Right lung (tissue), 5 donors: ENCODE results near the gene TOX3. TPM values are rescaled to one million over a fixed set of nuclear protein-coding genes. Genes with fewer than 3 reads are reported as not detected.

Source experiments
- DNase-seq, 2 donors: peaks; one replicate each; pipeline ENCODE4 v3.0.0-alpha.2; 2013
- polyA plus RNA-seq, 5 donors: library from polyadenylated mRNA; unstranded; fragments of 120-200 nt; gene quantifications; one replicate each; pipeline versions ENCODE4 v1.2.1 to v1.2.3, GENCODE V29; 2013; ENCODE audit warnings: inconsistent platforms in 1 of 5, low replicate concordance in 1 of 5; ENCODE audit not compliant: insufficient read length in 5 of 5, insufficient read depth in 1 of 5

The TOX3 gene
- polyA plus RNA-seq, 5 donors: 4.3 to 6.0 (median 5.1) TPM

DNA sequence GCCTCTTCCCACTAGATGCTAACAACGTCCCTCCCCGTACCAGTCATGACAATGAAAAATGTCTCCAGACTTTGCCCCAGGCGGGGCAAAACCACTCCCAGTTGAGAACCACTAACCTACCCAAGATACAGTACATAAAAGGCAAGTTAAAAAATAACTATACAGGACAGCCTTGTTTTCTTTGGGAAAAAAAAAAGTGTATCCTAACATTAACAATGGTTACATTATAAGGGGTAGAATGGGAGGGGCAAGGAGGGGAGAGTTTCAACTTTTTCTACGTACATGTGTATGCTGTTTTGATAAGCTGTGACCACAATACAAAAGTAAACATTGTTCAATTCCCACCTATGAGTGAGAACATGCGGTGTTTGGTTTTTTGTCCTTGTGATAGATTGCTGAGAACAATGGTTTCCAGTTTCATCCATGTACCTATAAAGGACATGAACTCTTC, 94.9 kb downstream of the TOX3 start:
- no peak for DNase-seq

- no peak for DNase-seq
Observed at GRCh38 chr16:52450916-52451315, 96.0 kb downstream of the TOX3 start.

- no peak for DNase-seq
Observed at GRCh38 chr16:52450241-52450640, 96.7 kb downstream of the TOX3 start.

GRCh38 chr16:52446080-52446479, 100.9 kb downstream of the TOX3 start:
- no peak for DNase-seq

DNA sequence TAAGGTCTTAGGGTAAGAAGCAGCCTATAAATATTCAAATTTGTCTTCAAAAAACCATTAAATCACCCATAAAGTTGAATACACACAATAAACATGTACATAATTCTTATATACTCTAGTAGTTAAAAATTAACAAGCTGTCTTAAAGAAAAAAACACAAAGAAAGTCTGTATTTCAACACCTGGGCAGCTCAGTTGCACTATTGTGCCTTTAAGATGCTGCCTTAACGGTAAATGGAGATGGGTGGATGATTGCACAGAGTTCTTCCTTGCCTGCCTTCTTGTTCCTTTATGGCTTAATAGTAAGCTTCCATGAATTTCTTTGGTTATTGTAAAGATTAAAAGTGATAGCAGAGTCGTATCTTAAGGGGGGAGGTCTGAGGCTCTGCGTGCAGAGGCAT, 105.1 kb downstream of the TOX3 start:
- no peak for DNase-seq

DNA sequence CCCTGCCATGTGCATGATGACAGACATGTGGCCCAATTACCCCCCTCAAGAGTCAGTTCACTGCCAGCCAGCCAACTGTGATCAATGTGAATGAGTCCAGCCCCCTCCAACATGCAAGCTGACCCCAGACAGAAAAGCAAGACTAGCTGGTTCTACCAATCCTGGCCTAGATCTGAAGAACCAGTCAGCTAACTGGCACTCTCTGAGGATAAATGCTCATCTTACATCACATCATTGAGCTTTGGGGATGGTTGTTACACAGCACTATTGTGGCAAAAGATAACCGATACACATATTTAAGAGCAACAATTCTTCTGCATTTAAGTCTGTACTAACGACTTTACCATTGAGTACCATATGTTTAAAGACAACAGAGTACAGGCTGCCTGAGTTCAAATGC, 106.7 kb downstream of the TOX3 start:
- DNase-seq: no peak

GRCh38 chr16:52439750-52440149, 107.2 kb downstream of the TOX3 start:
- DNase-seq: no peak

- DNase-seq: no peak
Observed at GRCh38 chr16:52439171-52439701, 107.7 kb downstream of the TOX3 start.

DNA sequence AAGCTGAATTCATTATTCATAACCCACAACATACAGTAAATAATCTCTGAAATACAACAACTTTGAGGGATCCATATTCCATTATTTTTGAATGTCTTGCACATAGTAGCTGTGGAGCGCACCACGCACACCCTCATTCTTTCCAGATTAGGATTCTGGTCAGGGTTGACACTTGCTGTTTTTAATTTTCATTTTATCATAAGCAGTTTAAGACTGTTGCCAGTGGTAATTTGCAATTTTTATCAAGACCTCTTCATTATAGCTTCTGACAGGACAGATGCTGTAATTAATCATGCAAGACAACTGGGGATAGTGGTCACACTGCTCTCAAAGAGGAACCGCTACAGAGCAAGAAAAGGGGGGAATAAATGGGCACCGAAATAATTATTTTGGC, 109.7 kb downstream of the TOX3 start:
- no peak for DNase-seq

DNA sequence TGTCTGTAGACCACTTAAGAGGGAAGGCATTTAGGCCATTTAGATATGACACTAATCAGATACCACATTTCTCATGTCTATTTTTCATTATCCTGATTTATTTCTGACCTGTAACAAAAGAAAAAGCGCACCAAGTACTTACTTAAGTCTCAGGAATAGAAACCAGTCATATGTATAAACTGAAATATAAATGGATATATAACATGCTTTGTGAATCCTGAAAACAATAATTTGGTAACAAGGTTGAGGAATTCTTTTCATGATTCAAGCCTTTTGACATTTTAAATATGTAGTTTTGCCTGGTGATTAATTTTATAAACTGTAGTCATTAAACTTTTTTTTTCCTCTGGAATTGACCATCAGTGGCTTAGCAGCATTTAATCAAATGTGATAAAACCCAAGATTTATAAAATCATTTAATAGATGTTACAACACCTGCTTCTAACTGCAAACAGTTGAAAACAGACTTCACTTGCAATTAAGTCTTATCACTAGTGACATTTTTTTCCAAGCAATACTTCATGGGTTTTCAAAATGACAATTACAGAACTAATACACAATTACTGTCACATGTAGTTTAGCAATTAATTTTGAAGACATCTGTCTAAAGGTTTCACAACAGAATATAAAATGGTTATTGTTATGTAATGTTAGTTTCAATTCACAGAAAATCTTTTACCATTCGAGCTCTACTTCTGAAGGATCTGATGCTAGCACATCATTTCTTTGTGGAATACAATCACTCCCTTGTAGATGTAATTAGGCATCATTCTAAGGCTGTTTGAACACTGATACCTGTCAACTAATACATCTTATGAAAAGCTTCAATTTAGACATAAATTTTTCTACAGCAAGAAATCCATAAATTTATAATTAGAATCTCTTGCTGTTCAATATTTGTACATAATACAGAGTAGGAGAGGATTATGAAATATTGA, 110.3 kb downstream of the TOX3 start:
- no peak for DNase-seq

DNA sequence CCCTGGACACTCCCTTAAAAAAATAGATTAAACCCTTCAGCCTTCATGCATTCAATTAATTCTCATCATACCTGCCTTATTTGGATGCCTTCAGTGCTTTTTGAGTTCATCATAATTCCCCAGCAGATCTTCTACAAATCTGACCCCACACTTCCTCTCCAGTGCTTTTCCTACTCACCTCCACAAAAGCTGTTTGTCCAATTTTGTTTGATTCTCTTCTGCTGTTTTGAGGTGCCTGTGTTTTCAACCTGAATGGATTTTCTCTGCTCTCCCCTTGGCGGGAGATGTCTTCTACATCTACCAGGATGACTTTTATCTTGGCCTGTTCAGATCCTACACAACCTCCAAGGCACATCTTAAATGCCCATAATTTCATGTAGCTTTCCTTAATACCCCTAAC, 112.7 kb downstream of the TOX3 start:
- DNase-seq: no peak

DNA sequence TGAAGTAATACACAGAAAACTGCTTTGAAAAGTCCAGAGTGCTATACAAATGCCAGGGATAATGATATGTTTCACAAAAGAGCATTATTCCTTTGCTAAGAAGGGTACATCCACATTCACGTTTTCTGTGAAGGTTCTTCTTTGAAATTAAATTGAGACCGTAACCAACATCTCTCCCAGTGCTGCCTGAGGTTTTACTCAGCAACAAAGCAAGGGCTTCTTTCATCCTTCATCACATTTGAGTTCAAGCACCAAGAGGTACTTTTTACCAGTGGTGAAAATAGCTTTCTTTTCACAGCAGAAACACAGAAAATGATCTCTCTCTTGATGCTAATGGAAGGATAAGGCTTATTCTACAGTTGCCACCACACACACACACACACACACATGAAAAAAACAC, 113.3 kb downstream of the TOX3 start:
- no peak for DNase-seq

GRCh38 chr16:52424591-52424990, 122.4 kb downstream of the TOX3 start:
- no peak for DNase-seq

- DNase-seq: no peak
Observed at GRCh38 chr16:52422307-52422706, 124.6 kb downstream of the TOX3 start.

- DNase-seq: no peak
Observed at GRCh38 chr16:52418201-52418600, 128.7 kb downstream of the TOX3 start.

DNA sequence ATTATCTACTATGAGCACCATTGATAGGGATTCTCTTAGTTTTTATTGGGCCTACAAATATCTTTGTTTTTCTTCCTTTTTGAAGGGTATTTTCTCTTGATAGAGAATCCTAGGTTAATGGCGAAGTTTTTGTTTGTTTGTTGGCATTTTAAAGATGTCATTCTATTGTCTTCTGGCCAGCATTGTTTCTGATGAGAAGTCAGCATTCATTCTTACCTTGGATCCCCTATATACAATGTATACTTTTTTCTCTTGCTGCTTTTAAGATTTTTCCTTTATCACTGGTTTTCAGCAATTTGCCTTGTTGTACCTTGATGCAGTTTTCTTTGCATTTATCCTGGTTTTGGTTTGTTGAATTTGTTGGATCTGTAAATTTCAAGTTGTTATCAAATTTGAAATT, 130.1 kb downstream of the TOX3 start:
- no peak for DNase-seq

DNA sequence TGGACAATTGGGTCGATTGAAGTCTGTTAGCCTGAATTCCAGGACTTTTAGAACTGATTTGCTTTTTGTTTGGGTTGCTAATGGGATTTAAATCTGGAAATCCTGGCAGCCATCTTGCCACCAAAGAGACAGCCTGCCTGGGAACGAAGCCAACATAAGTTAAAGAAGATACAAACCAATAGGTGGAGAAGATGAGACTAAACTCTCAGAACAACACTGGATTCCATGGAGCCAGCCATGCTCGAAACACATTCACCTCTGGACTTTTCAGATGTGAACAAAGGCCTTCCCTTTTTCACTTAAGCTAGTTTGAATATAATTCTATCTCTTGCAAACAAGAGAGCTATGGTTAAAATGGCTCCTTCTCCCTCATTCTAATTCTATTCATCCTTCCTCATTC, 135.9 kb downstream of the TOX3 start:
- no peak for DNase-seq

GRCh38 chr16:52408191-52408845, 138.6 kb downstream of the TOX3 start:
- no peak for DNase-seq

- DNase-seq: no peak
Observed at GRCh38 chr16:52407778-52408177, 139.2 kb downstream of the TOX3 start.

DNA sequence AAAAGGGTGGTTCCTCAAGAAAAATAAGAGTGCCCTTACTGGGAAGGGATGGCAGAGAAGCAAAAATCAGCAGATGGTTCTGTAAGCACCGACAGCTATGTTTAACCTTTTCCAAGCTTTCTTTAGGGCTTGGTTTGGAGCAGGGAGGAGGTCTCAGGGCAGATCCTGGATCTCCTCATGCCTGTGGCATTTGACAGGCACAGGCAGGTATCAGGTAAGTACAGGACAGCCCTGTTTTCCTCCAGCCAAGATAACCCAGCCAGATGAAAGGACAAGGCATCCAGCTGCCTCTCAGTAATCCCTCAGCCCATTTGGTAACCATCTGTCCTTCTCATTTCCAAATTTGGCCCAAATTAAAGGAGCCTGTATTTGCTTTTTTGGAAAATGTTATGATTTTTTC, 141.5 kb downstream of the TOX3 start:
- no peak for DNase-seq

GRCh38 chr16:52404546-52404945, 142.4 kb downstream of the TOX3 start:
- no peak for DNase-seq

DNA sequence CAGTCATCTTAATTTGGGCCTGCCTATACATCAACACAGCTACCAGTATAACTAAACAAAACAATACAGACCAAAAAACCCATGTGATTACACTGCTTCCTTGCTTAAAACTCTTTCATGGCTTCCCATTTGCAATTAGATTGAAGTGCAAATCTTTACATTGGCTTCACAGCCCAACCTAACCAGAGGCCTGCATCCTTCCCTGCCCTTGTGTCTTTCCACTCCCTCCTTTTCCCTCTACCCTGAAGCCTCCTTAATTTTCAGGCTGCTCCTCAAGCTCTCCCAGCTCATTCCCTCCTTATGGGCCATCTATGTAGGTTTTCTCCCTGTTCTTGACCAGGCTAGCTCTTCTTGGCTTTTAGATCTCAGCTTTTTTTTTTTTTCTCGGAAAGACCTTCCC, 147.8 kb downstream of the TOX3 start:
- no peak for DNase-seq

- DNase-seq: no peak
Observed at GRCh38 chr16:52398491-52398960, 148.4 kb downstream of the TOX3 start.
